IgD-negative memory B cell (primary cell): Measurements from ENCODE around the gene FNDC11. TPM values are rescaled to one million over a fixed set of nuclear protein-coding genes. Genes with fewer than 3 reads are reported as not detected.

Source experiments
- H3K27ac Mint-ChIP-seq, 3 donors: one replicate each; pipeline ENCODE4 v1.8.0; 2020 to 2022; ENCODE audit warnings: mild to moderate bottlenecking in 3 of 3, mixed read lengths in 3 of 3, moderate library complexity in 1 of 3
- H3K27me3 Mint-ChIP-seq: one replicate; pipeline ENCODE4 v1.8.0; 2021; ENCODE audit warnings: mixed read lengths
- H3K36me3 Mint-ChIP-seq: one replicate; pipeline ENCODE4 v1.8.0; 2020; ENCODE audit warnings: mild to moderate bottlenecking, mixed read lengths
- H3K4me1 Mint-ChIP-seq, 3 donors: one replicate each; pipeline ENCODE4 v1.8.0; 2020 to 2022; ENCODE audit warnings: mixed read lengths in 3 of 3, mild to moderate bottlenecking in 1 of 3
- H3K4me3 Mint-ChIP-seq, 4 donors: one replicate each; pipeline ENCODE4 v1.8.0; 2020 to 2022; ENCODE audit warnings: mild to moderate bottlenecking in 4 of 4, mixed read lengths in 4 of 4, moderate library complexity in 3 of 4
- H3K9me3 Mint-ChIP-seq, 3 donors: one replicate each; pipeline ENCODE4 v1.8.0; 2020 to 2021; ENCODE audit warnings: mixed read lengths in 3 of 3, mild to moderate bottlenecking in 1 of 3
- polyA plus RNA-seq: library from polyadenylated mRNA; unstranded; fragments of 300-500 nt; fragmentation: Illumina TruSeq; gene quantifications from one replicate; pipeline ENCODE4 v1.2.3, GENCODE V29; 2021

Gene FNDC11
- polyA plus RNA-seq, 1 donor from 2014 or later = 2.5 TPM

GRCh38 chr20:63541371-63541770 lies 12.6 kb upstream of the FNDC11 start:
- Mint-ChIP-seq H3K27ac (peak overlapping the region in 2 of 3 donors; percentile 77), H3K9me3 (no peaks in the 10 kb centered on the region), H3K36me3 (peaks cover 3% of the 10 kb centered on the region), H3K4me1 (peaks cover 10 to 25% (median 21%) of the 10 kb centered on the region in 3 donors), H3K4me3 (peak overlapping the region in 1 of 4 donors; percentile 85), H3K27me3 (peaks cover 4% of the 10 kb centered on the region)

DNA sequence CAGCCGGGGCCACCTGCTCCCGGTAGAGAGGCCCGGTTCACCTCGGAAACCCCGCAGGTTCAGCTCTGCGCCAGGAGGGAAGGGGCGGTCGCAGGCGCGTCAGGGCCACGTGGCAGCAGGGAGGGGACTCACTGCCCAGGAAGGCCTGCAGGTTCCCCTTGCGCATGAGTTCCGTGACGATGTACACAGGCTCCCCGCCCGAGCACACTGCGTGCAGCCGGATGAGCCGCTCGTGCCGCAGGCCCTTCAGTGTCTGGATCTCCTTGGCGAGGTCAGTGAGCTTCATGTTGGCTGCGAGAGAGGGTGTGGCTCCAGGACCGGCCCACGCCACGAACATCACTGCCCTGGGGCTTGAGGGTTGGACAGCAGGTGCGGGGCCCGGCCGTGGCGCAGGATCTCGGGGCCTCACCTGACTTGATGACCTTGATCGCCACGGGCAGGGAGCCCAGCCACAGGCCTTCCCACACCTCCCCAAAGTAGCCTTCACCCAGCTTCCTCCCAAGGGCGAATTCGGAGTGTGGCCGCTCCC lies 11.9 kb upstream of the FNDC11 start:
- H3K36me3 Mint-ChIP-seq = peaks cover 3% of the 10 kb centered on the region
- peaks cover 7% of the 10 kb centered on the region for H3K27me3 Mint-ChIP-seq
- H3K4me1 Mint-ChIP-seq = peaks cover 10 to 26% (median 23%) of the 10 kb centered on the region in 3 donors
- peak overlapping the region; percentile 64 to 87 (median 82) for H3K4me3 Mint-ChIP-seq
- H3K27ac Mint-ChIP-seq = peak overlapping the region; percentile 77 to 94 (median 81)
- no peaks in the 10 kb centered on the region for H3K9me3 Mint-ChIP-seq

DNA sequence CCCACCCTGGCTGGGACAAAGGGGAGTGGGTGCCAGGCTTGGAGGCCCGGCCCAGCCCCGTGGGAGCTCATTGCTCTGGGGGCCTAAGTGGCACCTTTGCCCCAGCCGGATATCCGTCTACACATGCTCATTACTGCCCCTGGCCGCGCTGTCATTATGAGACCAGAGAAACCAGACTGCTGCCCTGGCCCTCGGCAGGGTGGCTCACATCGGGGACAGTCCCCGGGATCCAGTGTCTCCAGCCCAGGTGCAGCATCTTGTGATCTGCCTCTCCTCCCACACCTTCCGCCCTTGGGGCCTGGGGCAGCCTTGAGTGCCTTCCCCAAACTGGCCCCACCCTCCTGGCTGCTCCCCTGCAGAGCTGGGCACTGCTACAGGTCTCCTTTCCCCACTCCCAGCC lies 11.3 kb upstream of the FNDC11 start:
- Mint-ChIP-seq H3K9me3 (no peaks in the 10 kb centered on the region), H3K27ac (peak overlapping the region; percentile 77 to 90 (median 81)), H3K36me3 (peaks cover 3% of the 10 kb centered on the region), H3K4me3 (peak overlapping the region; percentile 64 to 87 (median 76)), H3K4me1 (peaks cover 10 to 26% (median 21%) of the 10 kb centered on the region in 3 donors), H3K27me3 (peaks cover 7% of the 10 kb centered on the region)

- Mint-ChIP-seq H3K4me3 (peak overlapping the region; percentile 64 to 87 (median 76)), H3K27me3 (peaks cover 7% of the 10 kb centered on the region), H3K36me3 (peaks cover 3% of the 10 kb centered on the region), H3K9me3 (no peaks in the 10 kb centered on the region), H3K27ac (peak overlapping the region; percentile 77 to 90 (median 81)), H3K4me1 (peaks cover 10 to 26% (median 21%) of the 10 kb centered on the region in 3 donors)
These were observed 10.8 kb upstream of the FNDC11 start for GRCh38 chr20:63543131-63543530.

GRCh38 chr20:63543733-63544132 lies 10.2 kb upstream of the FNDC11 start:
- peaks cover 10 to 26% (median 21%) of the 10 kb centered on the region in 3 donors for H3K4me1 Mint-ChIP-seq
- peak overlapping the region in 2 of 4 donors; percentile 12 to 70 for H3K4me3 Mint-ChIP-seq
- no peaks in the 10 kb centered on the region for H3K9me3 Mint-ChIP-seq
- H3K36me3 Mint-ChIP-seq = peaks cover 3% of the 10 kb centered on the region
- peak overlapping the region in 2 of 3 donors; percentile 53 to 77 for H3K27ac Mint-ChIP-seq
- peaks cover 9% of the 10 kb centered on the region for H3K27me3 Mint-ChIP-seq

GRCh38 chr20:63544241-63544957 lies 9.6 kb upstream of the FNDC11 start:
- H3K4me3 Mint-ChIP-seq = peak overlapping the region in 1 of 4 donors; percentile 70
- H3K9me3 Mint-ChIP-seq = no peaks in the 10 kb centered on the region
- peaks cover 10% of the 10 kb centered on the region for H3K27me3 Mint-ChIP-seq

GRCh38 chr20:63544958-63545516 lies 8.9 kb upstream of the FNDC11 start:
- Mint-ChIP-seq H3K27ac (peak overlapping the region in 2 of 3 donors; percentile 90 to 92), H3K4me3 (peak overlapping the region in 3 of 4 donors; percentile 69 to 83 (median 79))

More at GRCh38 chr20:63544241-63544957, 9.6 kb upstream of the FNDC11 start:
- peaks cover 11 to 26% (median 21%) of the 10 kb centered on the region in 3 donors for H3K4me1 Mint-ChIP-seq
- H3K36me3 Mint-ChIP-seq = peaks cover 3% of the 10 kb centered on the region
- H3K27ac Mint-ChIP-seq = peak overlapping the region in 2 of 3 donors; percentile 53 to 77

DNA sequence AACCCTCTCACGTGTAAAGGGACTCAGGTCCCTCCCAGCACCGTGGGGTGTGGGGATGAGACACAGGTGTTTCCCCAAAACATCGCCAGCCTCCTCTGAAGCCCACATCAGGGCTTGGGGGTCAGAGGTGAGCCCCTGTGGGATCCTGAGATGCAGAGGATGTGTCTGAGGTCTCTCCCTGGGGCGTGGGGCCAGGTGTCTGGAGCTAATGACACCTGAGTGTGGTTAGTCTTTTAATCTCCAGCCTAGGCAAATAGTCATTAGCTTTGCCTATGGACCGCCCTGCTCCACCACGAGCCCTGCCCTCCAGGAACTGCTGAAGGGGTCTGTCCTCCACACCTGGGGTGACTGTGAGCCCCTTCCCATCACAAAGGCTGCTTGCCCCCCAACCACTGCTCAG lies 8.1 kb upstream of the FNDC11 start:
- Mint-ChIP-seq H3K36me3 (peaks cover 4% of the 10 kb centered on the region), H3K9me3 (no peaks in the 10 kb centered on the region), H3K4me3 (peak overlapping the region in 2 of 4 donors; percentile 69 to 79), H3K27ac (peak overlapping the region in 2 of 3 donors; percentile 90 to 92), H3K4me1 (peaks cover 14 to 28% (median 21%) of the 10 kb centered on the region in 3 donors), H3K27me3 (peaks cover 12% of the 10 kb centered on the region)

More at GRCh38 chr20:63544958-63545516, 8.9 kb upstream of the FNDC11 start:
- Mint-ChIP-seq H3K36me3 (peaks cover 3% of the 10 kb centered on the region), H3K9me3 (no peaks in the 10 kb centered on the region), H3K4me1 (peaks cover 14 to 28% (median 21%) of the 10 kb centered on the region in 3 donors), H3K27me3 (peaks cover 12% of the 10 kb centered on the region)

GRCh38 chr20:63546256-63546955 lies 7.6 kb upstream of the FNDC11 start:
- Mint-ChIP-seq H3K36me3 (peaks cover 4% of the 10 kb centered on the region), H3K4me1 (peaks cover 19 to 31% (median 21%) of the 10 kb centered on the region in 3 donors), H3K9me3 (no peaks in the 10 kb centered on the region), H3K4me3 (peak overlapping the region in 1 of 4 donors; percentile 79), H3K27me3 (peaks cover 12% of the 10 kb centered on the region), H3K27ac (peak overlapping the region in 2 of 3 donors; percentile 23 to 92)

DNA sequence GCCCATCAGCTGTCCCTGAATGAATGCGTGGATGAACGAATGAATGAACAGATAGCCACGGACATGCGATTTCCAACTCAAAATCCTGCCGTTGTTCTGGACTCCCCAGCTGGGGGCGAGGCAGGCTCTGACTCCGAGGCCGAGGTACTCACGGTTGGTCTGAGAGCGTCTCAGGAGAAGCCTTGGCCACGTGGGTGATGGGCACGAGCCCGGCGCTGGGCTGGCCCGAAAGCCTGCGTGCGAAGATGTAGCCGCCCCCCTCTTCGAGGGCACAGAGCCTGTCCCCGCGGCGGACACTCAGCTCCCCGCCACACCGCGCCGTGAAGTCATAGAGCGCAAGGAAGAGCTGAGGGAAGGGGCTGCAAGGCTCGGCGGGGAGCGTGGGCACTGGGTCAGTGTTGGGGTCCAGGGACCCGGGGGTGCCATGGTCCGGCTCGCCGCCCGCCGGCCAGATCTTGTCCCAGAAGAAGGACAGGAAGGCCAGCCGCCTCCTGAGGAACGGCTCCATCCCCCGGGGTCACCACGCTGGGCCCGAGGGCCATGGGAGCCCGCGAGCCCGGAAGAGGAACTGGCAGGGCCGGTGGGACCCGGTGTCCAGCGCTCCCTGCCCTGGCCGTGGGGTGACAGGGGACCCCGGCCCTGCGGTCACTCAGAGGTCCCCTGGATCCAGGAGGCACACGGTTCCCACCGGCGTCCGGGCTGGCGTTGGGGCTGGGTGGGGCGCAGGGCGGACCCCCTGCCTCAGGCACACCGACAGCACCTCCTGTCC lies 6.8 kb upstream of the FNDC11 start:
- Mint-ChIP-seq H3K36me3 (peaks cover 4% of the 10 kb centered on the region), H3K27ac (no peak overlapping the region), H3K27me3 (peaks cover 12% of the 10 kb centered on the region), H3K9me3 (no peaks in the 10 kb centered on the region), H3K4me1 (peaks cover 20 to 30% (median 21%) of the 10 kb centered on the region in 3 donors), H3K4me3 (peak overlapping the region in 1 of 4 donors; percentile 36)

- peaks cover 23 to 31% (median 29%) of the 10 kb centered on the region in 3 donors for H3K4me1 Mint-ChIP-seq
- peak within 1 kb of the TSS in 2 of 3 donors; percentile 43 to 65 for H3K27ac Mint-ChIP-seq
These were observed 6.1 kb upstream of the FNDC11 start, which contains the start of gene SRMS for GRCh38 chr20:63547725-63548480. TSS of gene SRMS (minus strand) at chr20:63547749. CDS start at chr20:63547463, 286 bp downstream.

GRCh38 chr20:63548542-63548941 lies 5.4 kb upstream of the FNDC11 start:
- H3K4me3 Mint-ChIP-seq = peak overlapping the region in 1 of 4 donors; percentile 67
- H3K36me3 Mint-ChIP-seq = peaks cover 4% of the 10 kb centered on the region
- no peaks in the 10 kb centered on the region for H3K9me3 Mint-ChIP-seq
- H3K27ac Mint-ChIP-seq = peak overlapping the region in 2 of 3 donors; percentile 43 to 65
- peaks cover 24 to 31% (median 30%) of the 10 kb centered on the region in 3 donors for H3K4me1 Mint-ChIP-seq
- H3K27me3 Mint-ChIP-seq = peaks cover 11% of the 10 kb centered on the region

More at GRCh38 chr20:63547725-63548480, 6.1 kb upstream of the FNDC11 start, which contains the start of gene SRMS:
- Mint-ChIP-seq H3K9me3 (no peaks in the 10 kb centered on the region), H3K36me3 (peaks cover 4% of the 10 kb centered on the region), H3K4me3 (peak within 1 kb of the TSS in 1 of 4 donors; percentile 67), H3K27me3 (peaks cover 11% of the 10 kb centered on the region)

DNA sequence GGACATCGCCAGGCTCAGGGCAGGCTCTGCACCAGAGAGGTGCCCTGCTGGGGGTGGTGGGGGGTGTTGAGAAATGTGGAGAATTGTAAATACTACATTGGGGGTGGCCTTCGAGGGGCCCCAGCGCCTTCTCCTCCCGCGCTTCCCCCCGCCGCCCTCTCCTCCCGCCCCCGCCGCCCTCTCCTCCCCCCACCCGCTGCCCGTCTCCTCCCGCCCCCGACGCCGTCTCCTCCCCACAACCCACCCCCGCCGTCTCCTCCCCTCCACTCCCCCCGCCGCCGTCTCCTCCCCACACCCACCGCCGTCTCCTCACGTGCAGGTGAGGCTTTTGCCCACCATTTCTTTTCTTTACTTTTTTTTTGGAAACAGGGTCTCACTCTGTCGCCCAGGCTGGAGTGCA lies 4.9 kb upstream of the FNDC11 start:
- Mint-ChIP-seq H3K27ac (peak overlapping the region in 2 of 3 donors; percentile 43 to 67), H3K4me1 (peaks cover 21 to 31% (median 27%) of the 10 kb centered on the region in 3 donors), H3K4me3 (peak overlapping the region in 1 of 4 donors; percentile 67), H3K36me3 (peaks cover 1% of the 10 kb centered on the region), H3K27me3 (peaks cover 8% of the 10 kb centered on the region), H3K9me3 (no peaks in the 10 kb centered on the region)
